Vein endothelial cell (primary cell): Measurements from ENCODE around the gene KXD1. TPM values are rescaled to one million over a fixed set of nuclear protein-coding genes. Genes with fewer than 3 reads are reported as not detected.

Experiments used
- total RNA-seq: library from RNA; depleted of rRNA; stranded (reverse); fragments of >200 nt; gene quantifications from 2 replicates; pipeline ENCODE4 v1.2.3, GENCODE V29; 2012

The KXD1 gene
- 123 and 137 TPM in 2 replicates for total RNA-seq

GRCh38 chr19:18557411-18558201 lies at the start of gene KXD1:
Gene KXD1 (plus strand): TSS chr19:18557870. CDS start chr19:18562057, 4,187 bp downstream.

GRCh38 chr19:18521692-18522123 lies 36.0 kb upstream of the KXD1 start, which contains the start of gene ELL:
Gene ELL (minus strand): TSS chr19:18522070. CDS start chr19:18522055, 15 bp downstream.

GRCh38 chr19:18542941-18543813 lies 14.5 kb upstream of the KXD1 start, which contains the start of gene FKBP8:
Gene FKBP8 (minus strand): TSS chr19:18543573. CDS start chr19:18541970, 1,603 bp downstream.

GRCh38 chr19:18571564-18572344 lies 14.1 kb downstream of the KXD1 start, which contains the start of gene UBA52:
Gene UBA52 (plus strand): TSS chr19:18571857. CDS start chr19:18573301, 1,444 bp downstream.

GRCh38 chr19:18588611-18589379 lies 31.1 kb downstream of the KXD1 start, which contains the start of gene REX1BD:
Gene REX1BD (plus strand): TSS chr19:18588798. CDS start chr19:18588802, 4 bp downstream.

GRCh38 chr19:18606281-18607225 lies 48.9 kb downstream of the KXD1 start, which contains the start of gene CRLF1:
Gene CRLF1 (minus strand): TSS chr19:18606799. CDS start chr19:18606656, 143 bp downstream.

GRCh38 chr19:18612772-18613588 lies 55.3 kb downstream of the KXD1 start, which contains the start of gene TMEM59L:
Gene TMEM59L (plus strand): TSS chr19:18612870. CDS start chr19:18612959, 89 bp downstream.

Other genes starting within 250 kb of the KXD1 start
- 120 and 135 TPM in 2 replicates for gene LSM4, start 234.8 kb upstream of the KXD1 start, total RNA-seq
- gene PGPEP1, start 217.3 kb upstream of the KXD1 start, total RNA-seq = 19.3 and 21.9 TPM in 2 replicates
- gene GDF15, start 171.7 kb upstream of the KXD1 start, total RNA-seq = 87.0 and 159 TPM in 2 replicates
- gene LRRC25, start 160.2 kb upstream of the KXD1 start, total RNA-seq = not detected in 2 replicates
- 93.7 and 138 TPM in 2 replicates for gene SSBP4, start 138.5 kb upstream of the KXD1 start, total RNA-seq
- gene ISYNA1, start 119.7 kb upstream of the KXD1 start, total RNA-seq = 26.7 and 47.4 TPM in 2 replicates
- gene ELL, start 35.8 kb upstream of the KXD1 start, total RNA-seq = 18.0 and 19.9 TPM in 2 replicates
- gene FKBP8, start 14.3 kb upstream of the KXD1 start, total RNA-seq = 150 and 249 TPM in 2 replicates
- gene UBA52, start 14.0 kb downstream of the KXD1 start, total RNA-seq = 813 and 914 TPM in 2 replicates
- 53.1 and 59.8 TPM in 2 replicates for gene REX1BD, start 30.9 kb downstream of the KXD1 start, total RNA-seq
- gene CRLF1, start 48.9 kb downstream of the KXD1 start, total RNA-seq = 0.48 and 0.98 TPM in 2 replicates
- gene TMEM59L, start 55.0 kb downstream of the KXD1 start, total RNA-seq = under 0.01 and 0.10 TPM in 2 replicates
- gene KLHL26, start 79.2 kb downstream of the KXD1 start, total RNA-seq = 3.2 and 5.2 TPM in 2 replicates
- gene CRTC1, start 125.8 kb downstream of the KXD1 start, total RNA-seq = 2.1 and 3.6 TPM in 2 replicates
- not detected in 2 replicates for gene COMP, start 233.4 kb downstream of the KXD1 start, total RNA-seq